ENCODE data around the gene FUT7.

The FUT7 gene

DNA sequence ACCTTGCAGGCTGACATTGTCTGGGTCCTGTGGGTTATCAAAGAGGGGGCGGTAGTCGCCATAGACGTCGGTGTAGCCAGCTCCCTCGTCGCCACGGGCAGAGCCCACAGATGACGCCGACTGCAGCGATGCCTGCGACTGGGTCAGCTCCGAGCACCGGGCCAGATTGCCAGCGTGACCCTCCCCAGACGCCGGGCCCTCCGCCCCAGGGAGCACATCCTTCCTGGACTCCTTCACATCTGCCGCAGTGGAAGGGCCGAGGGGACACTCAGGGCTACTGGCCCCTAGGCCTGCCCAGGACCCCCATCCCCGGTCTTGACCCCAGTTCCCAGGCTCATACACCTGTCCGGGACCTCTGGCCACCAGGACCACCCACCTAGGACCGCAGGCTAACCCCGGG is 17.7 kb downstream of the FUT7 start:
- in situ Hi-C loops (cut with HindIII; ENCODE audit: low sequenced_read_pairs) = no loop called here
- H3K4me3 ChIP-seq (ENCODE audit: low read depth, low read length) = no peak overlapping the region
- no peak for DNase-seq (ENCODE audit: low read depth)
- TF ChIP-seq, protein P1, sequence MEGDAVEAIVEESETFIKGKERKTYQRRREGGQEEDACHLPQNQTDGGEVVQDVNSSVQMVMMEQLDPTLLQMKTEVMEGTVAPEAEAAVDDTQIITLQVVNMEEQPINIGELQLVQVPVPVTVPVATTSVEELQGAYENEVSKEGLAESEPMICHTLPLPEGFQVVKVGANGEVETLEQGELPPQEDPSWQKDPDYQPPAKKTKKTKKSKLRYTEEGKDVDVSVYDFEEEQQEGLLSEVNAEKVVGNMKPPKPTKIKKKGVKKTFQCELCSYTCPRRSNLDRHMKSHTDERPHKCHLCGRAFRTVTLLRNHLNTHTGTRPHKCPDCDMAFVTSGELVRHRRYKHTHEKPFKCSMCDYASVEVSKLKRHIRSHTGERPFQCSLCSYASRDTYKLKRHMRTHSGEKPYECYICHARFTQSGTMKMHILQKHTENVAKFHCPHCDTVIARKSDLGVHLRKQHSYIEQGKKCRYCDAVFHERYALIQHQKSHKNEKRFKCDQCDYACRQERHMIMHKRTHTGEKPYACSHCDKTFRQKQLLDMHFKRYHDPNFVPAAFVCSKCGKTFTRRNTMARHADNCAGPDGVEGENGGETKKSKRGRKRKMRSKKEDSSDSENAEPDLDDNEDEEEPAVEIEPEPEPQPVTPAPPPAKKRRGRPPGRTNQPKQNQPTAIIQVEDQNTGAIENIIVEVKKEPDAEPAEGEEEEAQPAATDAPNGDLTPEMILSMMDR (IDR thresholded peaks at IDR 0.05; ENCODE audit: low read depth, low read length, missing control alignments) = no peak

DNA sequence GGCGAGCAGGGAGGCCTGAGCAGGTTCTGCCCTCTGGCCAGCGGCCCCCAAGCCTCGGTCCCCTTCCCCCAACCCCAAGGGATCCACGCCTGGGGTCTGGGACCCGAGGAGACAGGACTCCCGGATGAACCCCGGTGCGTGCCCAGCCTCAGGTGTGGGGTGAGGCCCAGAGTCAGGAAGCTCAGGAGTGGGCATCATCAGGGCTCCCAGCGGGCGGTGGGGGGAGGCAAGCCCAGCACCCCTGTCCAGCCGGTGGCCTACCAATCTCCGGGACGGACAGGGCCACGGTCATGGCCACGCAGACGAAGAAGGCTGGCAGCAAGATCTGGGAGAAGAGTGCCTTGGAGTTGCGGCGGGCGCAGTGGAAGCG is 18.3 kb downstream of the FUT7 start:
- in situ Hi-C loops (cut with HindIII; ENCODE audit: low sequenced_read_pairs) = no loop called here
- H3K4me3 ChIP-seq (ENCODE audit: low read depth, low read length) = no peak overlapping the region
- DNase-seq (ENCODE audit: low read depth) = no peak
- TF ChIP-seq, protein P1 (IDR thresholded peaks at IDR 0.05; ENCODE audit: low read depth, low read length, missing control alignments) = no peak

DNA sequence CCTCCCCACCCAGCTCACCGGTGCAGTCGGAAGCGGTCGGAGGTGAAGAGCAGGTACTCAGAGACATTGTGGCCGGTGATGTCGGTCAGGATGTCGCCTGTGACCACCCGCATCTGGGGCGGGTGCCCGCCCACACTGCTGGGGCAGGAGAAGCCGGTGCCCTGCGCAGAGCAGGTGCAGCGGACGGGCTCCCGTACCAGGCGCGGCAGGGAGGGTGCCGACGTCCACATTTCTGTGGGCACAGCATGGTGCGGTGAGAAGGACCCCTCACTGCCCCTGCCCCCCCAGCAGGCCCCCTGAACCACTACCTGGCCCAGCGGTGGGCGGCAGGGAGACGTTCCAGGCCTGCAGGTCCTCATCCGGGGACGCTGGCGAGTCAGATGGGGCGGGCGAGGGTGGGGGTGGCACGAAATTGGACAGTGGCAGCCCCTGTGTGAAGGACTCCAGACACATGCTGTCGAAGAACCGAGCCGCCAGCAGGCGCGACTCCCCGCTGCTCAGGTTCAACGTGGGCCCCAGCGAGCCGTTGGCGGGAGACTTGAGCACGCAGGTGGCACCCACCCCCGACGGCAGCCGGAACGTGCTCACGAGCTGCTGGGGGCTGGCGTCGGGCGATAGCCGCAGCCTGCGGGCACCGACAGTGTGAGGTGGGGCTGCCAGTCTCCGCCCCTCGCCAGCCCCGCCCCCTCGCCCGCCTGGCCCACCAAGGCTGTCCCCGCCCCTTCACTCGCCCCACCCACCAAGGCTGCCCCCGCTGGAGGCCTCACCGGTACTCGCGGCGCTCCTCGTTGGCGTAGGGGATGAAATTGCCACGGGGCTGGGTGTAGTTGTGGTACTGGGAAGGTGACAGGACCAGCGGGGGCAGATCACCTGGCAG is 19.0 kb downstream of the FUT7 start:
- no peak overlapping the region for H3K4me3 ChIP-seq (ENCODE audit: low read depth, low read length)
- TF ChIP-seq, protein P1 (IDR thresholded peaks at IDR 0.05; ENCODE audit: low read depth, low read length, missing control alignments) = no peak
- in situ Hi-C loops (cut with HindIII; ENCODE audit: low sequenced_read_pairs) = no loop called here
- no peak for DNase-seq (ENCODE audit: low read depth)

DNA sequence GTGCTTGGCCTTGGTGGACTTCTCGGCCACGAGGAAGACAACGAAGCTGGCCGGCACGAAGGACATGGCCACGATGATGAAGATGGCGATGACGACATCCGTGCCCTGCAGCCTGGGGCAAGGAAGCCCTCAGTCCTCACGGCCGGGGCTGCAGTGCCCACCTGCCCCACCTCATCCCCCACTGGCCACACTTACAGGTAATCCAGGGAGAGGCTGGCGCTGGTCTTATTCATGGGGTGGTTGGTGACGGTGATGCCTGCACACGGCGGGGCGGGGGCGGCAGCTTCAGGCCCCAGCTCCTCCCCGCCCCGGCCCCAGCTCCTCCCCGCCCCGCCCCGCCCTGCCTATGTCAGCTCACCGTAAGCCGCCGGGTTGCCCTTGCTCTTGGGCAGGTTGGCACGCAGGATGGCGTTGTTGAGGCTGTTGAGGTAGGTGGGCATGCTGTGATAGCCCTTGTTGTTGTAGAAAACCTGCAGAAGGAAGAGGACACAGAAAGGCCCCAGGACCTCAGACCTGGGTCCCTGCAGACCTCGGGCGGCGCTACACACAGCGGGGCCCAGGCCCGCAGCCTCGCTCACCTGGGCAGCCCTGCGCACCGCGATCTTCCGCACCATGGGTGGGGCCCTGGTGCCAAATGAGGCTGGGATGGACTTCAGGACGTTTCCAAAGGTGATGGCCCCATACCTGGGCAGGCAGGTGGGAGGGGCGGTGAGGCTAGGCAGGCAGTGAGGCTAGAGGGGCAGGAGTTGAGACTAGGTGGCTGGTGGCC is 19.8 kb downstream of the FUT7 start:
- in situ Hi-C loops (cut with HindIII; ENCODE audit: low sequenced_read_pairs) = no loop called here
- H3K4me3 ChIP-seq (ENCODE audit: low read depth, low read length) = no peak overlapping the region
- no peak for DNase-seq (ENCODE audit: low read depth)
- TF ChIP-seq, protein P1 (IDR thresholded peaks at IDR 0.05; ENCODE audit: low read depth, low read length, missing control alignments) = no peak

DNA sequence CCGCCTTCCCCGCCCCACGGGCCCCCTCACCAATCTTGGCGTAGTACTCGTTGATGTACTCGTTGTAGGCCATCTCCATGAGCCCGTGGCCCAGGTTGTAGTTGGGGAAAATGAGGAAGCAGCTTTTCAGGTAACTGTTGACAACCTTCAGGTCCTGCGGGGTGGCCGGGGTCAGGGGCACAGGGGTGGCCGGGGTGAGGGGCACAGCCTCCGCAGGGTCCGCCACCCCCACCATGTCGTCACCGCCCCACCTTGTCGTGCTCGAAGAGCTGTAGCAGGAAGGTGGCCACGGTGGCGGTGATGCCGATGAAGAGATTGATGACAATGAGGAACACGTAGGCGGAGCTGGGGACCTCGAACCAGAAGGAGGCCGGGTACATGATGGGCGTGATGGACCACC is 20.7 kb downstream of the FUT7 start:
- no peak for DNase-seq (ENCODE audit: low read depth)
- TF ChIP-seq, protein P1 (IDR thresholded peaks at IDR 0.05; ENCODE audit: low read depth, low read length, missing control alignments) = no peak
- in situ Hi-C loops (cut with HindIII; ENCODE audit: low sequenced_read_pairs) = no loop called here
- no peak overlapping the region for H3K4me3 ChIP-seq (ENCODE audit: low read depth, low read length)

DNA sequence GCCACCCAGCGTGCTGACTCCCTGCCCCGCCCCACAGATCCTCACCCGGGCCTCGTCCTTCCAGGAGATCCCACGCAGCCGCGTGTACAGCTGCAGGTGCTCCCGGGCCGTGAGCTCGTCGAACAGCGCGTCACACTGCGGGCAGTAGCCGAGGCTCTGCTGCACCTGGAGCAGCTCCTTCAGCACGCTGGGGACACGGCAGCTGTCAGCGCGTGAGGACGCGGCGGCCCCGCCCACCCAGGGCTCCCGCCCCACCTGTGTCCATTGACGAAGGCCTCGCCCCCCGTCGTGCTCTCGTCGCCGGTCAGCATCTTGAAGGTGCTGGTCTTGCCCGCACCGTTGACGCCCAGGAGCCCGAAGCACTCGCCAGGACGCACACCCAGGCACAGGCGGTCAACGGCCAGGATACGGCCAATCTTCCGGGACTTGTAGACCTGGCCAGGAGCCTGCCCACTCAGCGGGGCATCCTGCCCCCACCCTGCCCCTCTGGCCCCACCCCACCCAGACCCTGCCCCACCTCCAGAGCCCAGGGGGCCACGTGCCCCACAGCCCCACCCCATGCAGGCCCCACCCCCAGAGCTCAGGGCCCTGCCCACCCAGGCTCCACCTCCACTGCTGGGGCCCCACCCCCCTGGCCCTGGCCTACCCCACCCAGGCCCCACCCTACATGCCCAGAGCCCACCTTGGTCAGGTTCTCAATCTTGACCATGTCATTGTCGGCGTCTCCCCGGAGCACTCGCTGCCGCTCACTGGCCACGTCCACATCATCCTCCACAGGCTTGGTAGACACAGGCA is 21.8 kb downstream of the FUT7 start:
- H3K4me3 ChIP-seq (ENCODE audit: low read depth, low read length) = no peak overlapping the region
- DNase-seq (ENCODE audit: low read depth) = no peak
- TF ChIP-seq, protein P1 (IDR thresholded peaks at IDR 0.05; ENCODE audit: low read depth, low read length, missing control alignments) = no peak
- in situ Hi-C loops (cut with HindIII; ENCODE audit: low sequenced_read_pairs) = no loop called here

All from astrocyte of the cerebellum (primary cell).